Right cardiac atrium (tissue), 5 donors: ENCODE results near the gene RHOD. TPM values are rescaled to one million over a fixed set of nuclear protein-coding genes. Genes with fewer than 3 reads are reported as not detected.

Experiments used
- ATAC-seq, 2 donors: fragments of 200-7000 bp; cut with Tn5 transposase; one replicate each; pipeline versions ENCODE4 v1.8.0 to v1.9.1; 2020; ENCODE audit warnings: moderate library complexity in 2 of 2, mild to moderate bottlenecking in 1 of 2
- DNase-seq, 3 donors: peaks; one replicate each; pipeline ENCODE4 v3.0.0-alpha.2; 2020
- H3K27ac ChIP-seq: one replicate; pipeline ENCODE4 v1.5.1; 2013; ENCODE audit warnings: mild to moderate bottlenecking, low read length, control low read depth, moderate library complexity
- H3K27me3 ChIP-seq: one replicate; pipeline ENCODE4 v1.6.1; 2013; ENCODE audit not compliant: control insufficient read depth, insufficient read depth
- H3K4me1 ChIP-seq: one replicate; pipeline ENCODE4 v1.6.1; 2013; ENCODE audit warnings: low read length; ENCODE audit not compliant: control insufficient read depth, insufficient read depth
- H3K4me3 ChIP-seq: one replicate; pipeline ENCODE4 v1.5.1; 2013; ENCODE audit warnings: low read length, control low read depth
- H3K9me3 ChIP-seq: one replicate; pipeline ENCODE4 v1.6.1; 2013; ENCODE audit warnings: low read length; ENCODE audit not compliant: control insufficient read depth
- WGBS: extraction: QIAGEN DNeasy Blood & Tissue Kit; methylation state at CpG from one replicate; pipeline ENCODE4 v1.1.7; 2013; 5-methylcytosine and 5-hydroxymethylcytosine counted together
- intact Hi-C, 4 donors: fragments of 100-400 bp; cut with DNase I; formaldehyde crosslinking; loops; one replicate each; pipeline versions ENCODE4 v1.11.0 to v1.14.0; 2022 to 2023
- long read RNA-seq, 4 donors: library from polyadenylated mRNA; unstranded; transcript quantifications; one replicate each; pipeline ENCODE4 v2.0.0, GENCODE V29; 2020 to 2021
- polyA plus RNA-seq: library from polyadenylated mRNA; stranded (reverse); fragments of 200-250 nt; gene quantifications from one replicate; pipeline ENCODE4 v1.2.3, GENCODE V29; 2013
- total RNA-seq, 4 donors: library from RNA; stranded (reverse); fragmentation: NEBNext Ultra II Directional; extraction: Animal tissue kit (Norgen Biotek cat#: 25700); gene quantifications; one replicate each; pipeline ENCODE4 v1.2.1, GENCODE V29; 2021
- donor health status: healthy with polysubstance abuse.
- donor health status: DM: no; HTN: yes; CAD: no.
- donor health status: DM: no; HTN: no; CAD: no.
- donor health status: DM: no; HTN: yes; CAD: no; lungs with severe emphysema.
- donor health status: DM: yes; HTN: yes; CAD: no.

Gene RHOD
- 10 to 100 TPM; 34.2 to 51.0 (median 44.5) TPM for total RNA-seq
- polyA plus RNA-seq, result 65.2 TPM
- long read RNA-seq, donor 1, transcript RHOD-201 (5 exons, 1,129 nt), result major isoform, 52 of 58 reads
- long read RNA-seq, donor 1, partial matches to known transcripts, result 1 of 58 reads
- long read RNA-seq, donor 1, other reads (novel, unspliced or antisense), result 5 of 58 reads
- long read RNA-seq, donor 2, transcript RHOD-201 (5 exons, 1,129 nt), result major isoform, 43 of 51 reads
- long read RNA-seq, donor 2, partial matches to known transcripts, result 1 of 51 reads
- long read RNA-seq, donor 2, other reads (novel, unspliced or antisense), result 4 of 51 reads
- long read RNA-seq, donor 3, transcript RHOD-201 (5 exons, 1,129 nt), result major isoform, 72 of 81 reads
- long read RNA-seq, donor 3, partial matches to known transcripts, result 3 of 81 reads
- long read RNA-seq, donor 3, other reads (novel, unspliced or antisense), result 6 of 81 reads
- long read RNA-seq, donor 4, transcript RHOD-201 (5 exons, 1,129 nt), result major isoform, 25 of 27 reads
- long read RNA-seq, donor 4, partial matches to known transcripts, result 0 of 27 reads
- long read RNA-seq, donor 4, other reads (novel, unspliced or antisense), result 2 of 27 reads

- DNase-seq, result peak; percentile 54 to 80 (median 75)
- no peaks in the 10 kb centered on the region for H3K27me3 ChIP-seq
Measured at GRCh38 chr11:67056267-67057204, at the start of gene RHOD. RHOD (plus strand) TSS chr11:67056847; CDS start chr11:67056903, 56 bp downstream.

GRCh38 chr11:67007126-67007525 is 49.5 kb upstream of the RHOD start:
- Histone ChIP-seq H3K9me3 (no peaks in the 10 kb centered on the region), H3K4me3 (no peak overlapping the region), H3K27ac (no peak overlapping the region), H3K27me3 (no peaks in the 10 kb centered on the region), H3K4me1 (no peaks in the 10 kb centered on the region)
- WGBS, result 94% methylated on average over 7 of the region's 7 CpGs
- ATAC-seq, result no peak
- intact Hi-C loops, result no loop called here
- no peak for DNase-seq

More at GRCh38 chr11:67056267-67057204, at the start of gene RHOD:
- intact Hi-C loops, result no loop called here
- H3K4me1 ChIP-seq, result no peaks in the 10 kb centered on the region
- no peaks in the 10 kb centered on the region for H3K9me3 ChIP-seq
- H3K4me3 ChIP-seq, result peak within 1 kb of the TSS; percentile 51
- WGBS, result 3% methylated on average over 72 of the region's 72 CpGs
- ATAC-seq, result peak; percentile 61 to 69
- peak within 1 kb of the TSS; percentile 61 for H3K27ac ChIP-seq

GRCh38 chr11:67010296-67010905 is 46.2 kb upstream of the RHOD start:
- intact Hi-C loops, result no loop called here
- no peaks in the 10 kb centered on the region for H3K4me1 ChIP-seq
- no peaks in the 10 kb centered on the region for H3K9me3 ChIP-seq
- DNase-seq, result no peak
- ATAC-seq, result no peak
- no peaks in the 10 kb centered on the region for H3K27me3 ChIP-seq
- H3K27ac ChIP-seq, result no peak overlapping the region
- H3K4me3 ChIP-seq, result no peak overlapping the region
- 80% methylated on average over 7 of the region's 7 CpGs for WGBS

GRCh38 chr11:67013511-67014045 is 43.1 kb upstream of the RHOD start:
- 82% methylated on average over 11 of the region's 11 CpGs for WGBS
- Histone ChIP-seq H3K9me3 (no peaks in the 10 kb centered on the region), H3K4me1 (no peaks in the 10 kb centered on the region), H3K27me3 (no peaks in the 10 kb centered on the region), H3K4me3 (no peak overlapping the region), H3K27ac (no peak overlapping the region)
- intact Hi-C loops, result no loop called here
- DNase-seq, result no peak
- no peak for ATAC-seq

GRCh38 chr11:67014343-67014742 is 42.3 kb upstream of the RHOD start:
- H3K27ac ChIP-seq, result no peak overlapping the region
- no peaks in the 10 kb centered on the region for H3K9me3 ChIP-seq
- DNase-seq, result no peak
- intact Hi-C loops, result no loop called here
- WGBS, result 93% methylated on average over 7 of the region's 7 CpGs
- no peaks in the 10 kb centered on the region for H3K4me1 ChIP-seq
- no peak overlapping the region for H3K4me3 ChIP-seq
- no peaks in the 10 kb centered on the region for H3K27me3 ChIP-seq
- no peak for ATAC-seq

GRCh38 chr11:67015048-67015447 is 41.6 kb upstream of the RHOD start:
- Histone ChIP-seq H3K4me1 (no peaks in the 10 kb centered on the region), H3K4me3 (no peak overlapping the region), H3K27ac (no peak overlapping the region), H3K27me3 (no peaks in the 10 kb centered on the region), H3K9me3 (no peaks in the 10 kb centered on the region)
- WGBS, result 91% methylated on average over 8 of the region's 8 CpGs
- ATAC-seq (no peak), DNase-seq (no peak)
- intact Hi-C loops, result no loop called here

GRCh38 chr11:67016550-67016949 is 40.1 kb upstream of the RHOD start:
- 82% methylated on average over 5 of the region's 5 CpGs for WGBS
- H3K9me3 ChIP-seq, result no peaks in the 10 kb centered on the region
- H3K27me3 ChIP-seq, result no peaks in the 10 kb centered on the region
- H3K4me3 ChIP-seq, result no peak overlapping the region
- intact Hi-C loops, result no loop called here
- no peaks in the 10 kb centered on the region for H3K4me1 ChIP-seq
- no peak overlapping the region for H3K27ac ChIP-seq
- ATAC-seq (no peak), DNase-seq (no peak)

- 90% methylated on average over 6 of the region's 6 CpGs for WGBS
- intact Hi-C loops, result no loop called here
- no peak overlapping the region for H3K27ac ChIP-seq
- H3K4me1 ChIP-seq, result no peaks in the 10 kb centered on the region
- ATAC-seq (no peak), DNase-seq (no peak)
- H3K4me3 ChIP-seq, result no peak overlapping the region
- no peaks in the 10 kb centered on the region for H3K9me3 ChIP-seq
- H3K27me3 ChIP-seq, result no peaks in the 10 kb centered on the region
Measured at GRCh38 chr11:67020949-67021348, 35.7 kb upstream of the RHOD start.

- H3K9me3 ChIP-seq, result no peaks in the 10 kb centered on the region
- no peaks in the 10 kb centered on the region for H3K27me3 ChIP-seq
- H3K4me3 ChIP-seq, result peak overlapping the region; percentile 46
- DNase-seq, result peak; percentile 40 to 72 (median 62)
- no peak overlapping the region for H3K27ac ChIP-seq
- 13% methylated on average over 20 of the region's 20 CpGs for WGBS
- intact Hi-C loops, result no loop called here
- peak; percentile 17 to 34 for ATAC-seq
- H3K4me1 ChIP-seq, result no peaks in the 10 kb centered on the region
Measured at GRCh38 chr11:67022341-67022933, 34.2 kb upstream of the RHOD start.
